Hippocampal formation (tissue), 2 donors: Measurements from ENCODE around the gene ANO4.
"Not testable (repeated sequence)": the region's sequence is repeated elsewhere in the genome, so short reads cannot be mapped to it uniquely, and the experiment has no call there.

Experiments
- DNase-seq, 2 donors: peaks; one replicate each; lab custom pipeline; 2025; lab: John Stamatoyannopoulos, UW

ANO4 gene

DNA sequence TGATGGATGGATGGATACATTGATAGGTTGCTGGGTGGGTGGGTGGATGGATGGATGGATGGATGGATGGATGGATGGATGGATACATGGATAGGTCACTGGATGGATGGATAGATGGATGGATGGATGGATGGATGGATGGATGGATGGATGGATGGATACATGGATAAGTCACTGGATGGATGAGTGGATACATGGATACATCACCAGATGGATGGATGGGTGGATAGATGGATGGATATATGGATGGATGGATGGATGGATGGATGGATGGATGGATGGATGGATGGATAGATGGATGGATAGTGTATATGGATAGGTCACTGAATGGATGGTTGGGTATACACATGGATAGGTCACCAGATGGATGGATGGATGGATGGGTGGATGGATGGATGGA lies 194.9 kb downstream of the ANO4 start:
- DNase-seq = not testable (repeated sequence)

- no peak for DNase-seq
Measured at GRCh38 chr12:100991102-100991501, 196.5 kb downstream of the ANO4 start.

GRCh38 chr12:100992194-100992593 lies 197.6 kb downstream of the ANO4 start:
- no peak for DNase-seq

- no peak for DNase-seq
Measured at GRCh38 chr12:100993916-100994450, 199.4 kb downstream of the ANO4 start.

DNA sequence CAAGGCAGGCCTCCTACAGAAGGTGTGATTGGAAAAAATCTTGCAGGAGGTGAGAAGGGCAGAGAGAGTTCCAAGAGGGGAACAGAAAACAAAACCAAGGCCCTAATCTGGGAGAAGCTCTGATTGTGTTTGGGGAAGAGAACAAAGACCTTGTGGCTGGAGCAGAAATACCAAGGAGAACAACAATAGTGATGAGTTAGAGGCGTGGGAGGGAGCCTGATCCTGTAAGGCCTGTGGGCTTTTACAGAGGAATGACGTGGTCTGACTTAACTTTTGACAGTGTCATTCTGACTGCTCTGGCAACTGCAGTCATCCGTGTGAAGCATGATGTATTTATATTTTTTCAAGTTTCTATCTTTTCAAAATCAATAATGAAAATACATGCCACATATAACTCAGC lies 200.6 kb downstream of the ANO4 start:
- no peak for DNase-seq

DNA sequence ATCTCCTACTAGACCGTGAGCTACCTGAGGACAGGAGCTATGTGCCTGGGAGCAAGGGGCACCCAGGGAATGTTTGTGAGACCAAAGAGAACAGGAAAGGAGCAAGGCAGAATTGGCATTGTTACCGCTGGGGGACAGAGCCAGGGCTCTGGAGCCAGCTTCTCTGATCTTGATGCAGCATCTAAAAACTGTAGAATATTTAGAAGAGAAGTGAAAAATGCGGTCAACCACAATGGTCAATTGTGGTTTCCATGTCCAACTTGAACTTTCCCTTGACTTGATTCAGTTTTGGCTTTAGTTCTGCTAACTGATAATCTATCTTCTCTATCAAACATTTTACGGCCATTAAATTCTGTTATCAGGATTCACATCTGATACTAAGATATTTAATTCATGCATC lies 201.2 kb downstream of the ANO4 start:
- DNase-seq = no peak

GRCh38 chr12:101001669-101002068 lies 207.1 kb downstream of the ANO4 start:
- DNase-seq = no peak

DNA sequence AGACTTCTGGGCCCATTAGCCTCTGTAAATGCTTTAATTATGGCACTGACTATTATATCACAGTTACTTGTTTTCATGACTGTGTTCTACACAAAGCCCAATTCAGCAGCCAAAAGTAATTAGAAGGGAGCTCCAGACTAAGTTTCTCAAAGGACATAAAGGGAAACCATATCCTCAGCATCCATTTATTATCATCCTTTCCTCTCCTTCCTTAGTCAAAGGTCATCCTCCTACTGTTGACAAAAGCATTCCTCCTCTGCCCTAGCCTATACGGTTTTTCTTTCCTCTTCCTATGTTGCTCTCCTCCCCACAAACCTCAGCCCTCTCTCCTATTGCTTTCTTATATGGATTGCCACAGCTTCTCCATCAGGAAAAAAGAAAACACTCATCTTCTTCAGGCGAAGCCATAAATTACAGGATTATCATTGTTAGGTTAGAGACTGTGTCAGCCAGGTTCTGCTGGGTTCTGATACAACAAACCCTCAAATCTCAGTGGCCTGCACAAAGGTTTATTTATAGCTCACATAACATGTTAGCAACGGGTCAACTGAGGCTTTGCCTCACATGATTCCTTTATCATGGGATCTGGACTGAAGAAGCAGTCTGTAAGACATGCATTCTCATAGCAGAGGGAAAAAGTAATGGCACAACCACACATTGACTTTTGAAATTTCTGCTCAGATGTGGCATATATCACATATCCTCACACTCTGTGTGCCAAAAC lies 208.3 kb downstream of the ANO4 start:
- DNase-seq = no peak

GRCh38 chr12:101004898-101005297 lies 210.3 kb downstream of the ANO4 start:
- no peak for DNase-seq

DNA sequence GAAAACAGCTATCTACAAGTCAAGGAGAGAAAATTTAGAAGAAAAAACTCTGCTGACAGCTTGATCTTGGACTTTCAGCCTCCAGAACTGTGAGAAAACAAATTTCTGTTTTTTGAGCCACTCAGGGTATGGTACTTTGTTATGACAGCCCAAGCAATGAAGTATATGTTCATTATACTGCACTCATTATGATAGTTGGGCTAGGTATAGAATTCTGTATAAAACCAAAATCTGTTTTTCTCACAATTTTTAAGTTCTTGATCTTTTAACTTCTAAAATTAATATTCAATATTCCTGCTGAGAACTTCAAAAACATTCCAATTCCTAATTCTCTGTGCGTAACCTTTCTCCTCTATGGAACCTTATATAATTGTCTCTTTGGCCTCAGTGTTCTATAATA lies 214.7 kb downstream of the ANO4 start:
- DNase-seq = no peak

- peak in 1 of 2 donors; percentile 5 for DNase-seq
Measured at GRCh38 chr12:101010896-101011295, 216.3 kb downstream of the ANO4 start.

DNA sequence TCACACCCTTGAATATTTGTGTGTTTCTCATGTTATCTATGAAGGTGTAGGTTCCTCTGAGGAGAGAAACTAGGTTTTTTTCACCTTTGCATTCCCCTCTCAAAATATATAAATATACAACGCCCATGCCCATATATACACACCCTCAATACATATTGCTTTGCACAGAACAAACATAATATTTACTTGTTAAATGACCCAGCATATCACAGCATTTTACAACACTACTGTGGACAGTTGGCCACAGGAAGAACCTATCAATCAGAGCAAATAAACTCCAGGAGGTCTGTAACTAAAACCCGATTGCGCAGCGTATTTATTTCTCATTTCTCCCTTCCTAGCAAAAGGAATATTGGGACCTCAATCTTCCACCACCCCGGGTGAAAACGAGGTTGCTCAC lies 219.4 kb downstream of the ANO4 start:
- DNase-seq = no peak

DNA sequence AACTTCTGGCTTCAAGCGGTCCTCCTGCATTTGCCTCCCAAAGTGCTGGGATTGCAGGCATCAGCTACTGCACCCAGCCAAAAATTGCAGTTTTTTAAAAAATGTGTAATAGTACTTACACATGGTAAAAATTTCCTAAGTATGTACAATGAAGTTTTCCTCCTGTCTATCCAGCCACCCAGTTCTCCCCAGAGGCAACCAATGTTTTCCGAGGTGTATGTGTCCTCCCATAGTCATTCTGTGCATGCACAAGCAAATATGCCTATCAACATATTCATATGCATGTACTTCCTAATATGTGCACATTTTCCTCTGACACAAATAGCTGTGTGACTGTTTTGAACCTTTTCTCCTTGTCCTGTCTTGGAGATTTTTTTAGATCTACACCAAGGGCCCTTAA lies 220.5 kb downstream of the ANO4 start:
- no peak for DNase-seq

DNA sequence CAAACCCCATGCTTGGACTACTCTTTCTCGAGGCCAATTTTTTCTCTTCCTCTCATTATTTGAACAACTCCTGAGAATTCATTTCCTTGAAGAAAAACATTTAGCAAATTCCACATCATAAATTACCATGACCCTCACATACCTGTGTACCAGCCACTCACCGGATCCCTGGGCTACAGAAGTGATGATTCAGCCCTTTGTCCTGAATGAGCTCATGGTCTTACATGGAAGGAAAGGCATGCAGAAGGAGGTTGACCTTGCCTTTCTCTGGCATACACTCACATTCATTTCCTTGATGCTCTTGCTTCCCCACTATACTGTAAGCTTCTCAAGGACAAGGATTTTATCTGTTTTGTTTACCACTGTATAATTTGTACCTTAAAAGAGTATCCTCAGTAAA lies 224.0 kb downstream of the ANO4 start:
- no peak for DNase-seq

- no peak for DNase-seq
Measured at GRCh38 chr12:101019201-101019600, 224.6 kb downstream of the ANO4 start.

DNA sequence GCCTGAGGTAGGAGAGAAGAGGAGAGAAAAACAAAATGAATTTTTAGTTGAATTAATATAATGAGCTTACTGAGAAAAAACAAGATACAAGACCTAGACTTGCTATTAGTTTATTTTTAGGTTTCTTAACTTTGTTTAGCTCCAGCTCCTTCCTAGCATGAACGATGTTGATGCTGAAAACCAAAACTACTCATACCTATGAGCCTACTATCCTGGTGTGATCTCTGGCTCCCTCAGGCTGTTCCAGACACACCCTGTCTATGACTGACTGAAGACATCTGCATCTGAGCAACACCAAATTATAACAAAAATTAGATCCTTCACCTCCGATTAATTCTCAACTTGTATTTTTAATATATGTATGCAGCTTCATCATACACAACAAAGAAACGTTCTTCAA lies 225.1 kb downstream of the ANO4 start:
- DNase-seq = no peak

- no peak for DNase-seq
Measured at GRCh38 chr12:101021442-101021841, 226.9 kb downstream of the ANO4 start.

DNA sequence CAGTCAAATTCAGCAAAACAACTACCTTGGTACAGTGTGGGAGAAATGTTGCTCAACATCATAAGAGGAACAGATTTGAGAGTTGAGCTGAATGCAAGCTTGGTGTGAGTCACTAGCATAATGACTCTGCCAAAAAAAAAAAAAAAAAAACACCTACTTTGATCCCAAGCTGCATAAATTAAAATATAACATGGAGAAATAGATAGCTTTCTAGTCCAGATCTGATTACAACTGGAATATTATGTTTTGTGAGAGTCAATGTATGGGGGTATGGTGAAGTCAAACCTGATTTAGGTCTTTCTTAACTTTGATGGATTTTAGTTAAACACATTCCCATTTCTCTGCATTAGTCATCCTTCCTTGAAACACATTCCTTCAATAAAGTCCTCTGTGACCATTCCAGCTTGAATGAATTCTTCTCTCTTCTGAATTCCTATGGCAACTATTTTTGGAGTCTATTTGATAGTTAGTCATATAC lies 227.4 kb downstream of the ANO4 start:
- DNase-seq = peak in 1 of 2 donors; percentile 56

DNA sequence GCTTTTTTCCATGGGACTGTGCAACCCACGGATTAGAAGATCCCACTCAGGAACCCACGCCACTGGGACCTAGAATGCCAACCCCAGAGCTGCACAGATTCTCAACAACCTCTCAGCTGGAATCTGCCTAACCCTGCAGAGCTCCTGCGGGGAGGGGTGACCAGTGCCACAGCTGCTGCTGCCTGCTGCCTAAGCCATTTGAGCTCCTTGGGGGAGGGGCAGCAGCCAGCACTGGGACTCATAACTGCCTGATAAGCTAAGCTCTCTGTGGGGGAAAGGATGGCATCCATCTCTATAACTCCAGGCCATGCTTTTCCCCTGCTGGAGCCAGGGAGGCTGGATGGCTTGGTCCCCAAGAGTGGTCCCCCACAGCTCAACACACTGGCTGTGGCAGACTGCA lies 232.6 kb downstream of the ANO4 start:
- DNase-seq = no peak

GRCh38 chr12:101027816-101028215 lies 233.2 kb downstream of the ANO4 start:
- no peak for DNase-seq

GRCh38 chr12:101038289-101038871 lies 243.8 kb downstream of the ANO4 start:
- no peak for DNase-seq

DNA sequence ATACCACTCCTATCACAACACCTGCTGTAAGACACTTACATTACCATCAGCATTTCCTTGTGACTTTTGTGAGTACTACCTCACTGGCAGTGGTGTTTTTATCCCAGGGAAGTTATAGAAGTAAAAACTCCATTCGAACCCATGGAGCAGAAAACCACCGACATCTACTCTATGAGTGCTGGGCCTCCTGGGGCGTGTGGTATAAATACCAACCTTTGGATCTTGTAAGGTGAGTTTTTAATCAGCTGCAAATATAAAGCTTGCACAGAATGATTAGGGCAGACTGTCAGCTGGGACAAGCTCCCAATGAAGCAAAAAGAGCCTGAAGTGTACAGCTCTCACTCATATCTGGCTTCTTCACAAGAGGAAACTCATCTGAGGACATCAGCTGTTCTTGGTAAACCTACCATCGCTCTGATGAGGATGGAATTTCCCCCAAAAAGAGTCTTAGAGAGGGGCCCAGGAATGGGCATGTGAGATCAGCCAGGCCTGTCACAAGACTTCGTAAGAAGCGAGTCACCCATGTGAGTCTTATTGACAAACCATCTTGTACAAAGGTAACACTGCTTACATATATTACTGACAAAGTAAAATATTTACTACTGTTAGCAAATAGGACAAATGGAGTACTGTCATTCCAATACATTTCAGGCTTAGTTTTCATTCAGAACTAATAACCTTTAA lies 245.4 kb downstream of the ANO4 start:
- no peak for DNase-seq

DNA sequence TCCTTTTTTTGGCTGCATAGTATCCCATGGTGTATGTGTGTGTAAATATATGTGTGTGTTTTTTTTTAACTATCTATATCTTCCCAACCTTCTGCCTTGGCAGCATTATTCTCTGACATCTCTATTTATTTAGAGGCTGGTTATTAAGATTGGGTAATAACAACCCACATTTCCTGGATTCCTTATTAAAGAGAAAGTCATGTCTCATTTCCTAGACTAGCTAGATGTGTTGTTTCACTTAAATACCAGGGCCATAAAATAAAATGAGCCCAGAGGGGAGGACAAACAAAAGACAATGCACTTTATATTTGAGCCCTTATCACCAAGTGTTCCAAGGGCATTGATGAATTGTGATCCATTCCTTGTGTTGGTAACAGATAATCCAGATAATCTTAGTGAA lies 246.4 kb downstream of the ANO4 start:
- DNase-seq = no peak
